Effector CD8-positive, alpha-beta T cell (primary cell): Measurements from ENCODE around the gene KRT25.
"Not testable (repeated sequence)": the region's sequence is repeated elsewhere in the genome, so short reads cannot be mapped to it uniquely, and the experiment has no call there.

Source experiments
- DNase-seq: peaks from one replicate; lab custom pipeline; 2025; lab: John Stamatoyannopoulos, UW

The KRT25 gene

DNA sequence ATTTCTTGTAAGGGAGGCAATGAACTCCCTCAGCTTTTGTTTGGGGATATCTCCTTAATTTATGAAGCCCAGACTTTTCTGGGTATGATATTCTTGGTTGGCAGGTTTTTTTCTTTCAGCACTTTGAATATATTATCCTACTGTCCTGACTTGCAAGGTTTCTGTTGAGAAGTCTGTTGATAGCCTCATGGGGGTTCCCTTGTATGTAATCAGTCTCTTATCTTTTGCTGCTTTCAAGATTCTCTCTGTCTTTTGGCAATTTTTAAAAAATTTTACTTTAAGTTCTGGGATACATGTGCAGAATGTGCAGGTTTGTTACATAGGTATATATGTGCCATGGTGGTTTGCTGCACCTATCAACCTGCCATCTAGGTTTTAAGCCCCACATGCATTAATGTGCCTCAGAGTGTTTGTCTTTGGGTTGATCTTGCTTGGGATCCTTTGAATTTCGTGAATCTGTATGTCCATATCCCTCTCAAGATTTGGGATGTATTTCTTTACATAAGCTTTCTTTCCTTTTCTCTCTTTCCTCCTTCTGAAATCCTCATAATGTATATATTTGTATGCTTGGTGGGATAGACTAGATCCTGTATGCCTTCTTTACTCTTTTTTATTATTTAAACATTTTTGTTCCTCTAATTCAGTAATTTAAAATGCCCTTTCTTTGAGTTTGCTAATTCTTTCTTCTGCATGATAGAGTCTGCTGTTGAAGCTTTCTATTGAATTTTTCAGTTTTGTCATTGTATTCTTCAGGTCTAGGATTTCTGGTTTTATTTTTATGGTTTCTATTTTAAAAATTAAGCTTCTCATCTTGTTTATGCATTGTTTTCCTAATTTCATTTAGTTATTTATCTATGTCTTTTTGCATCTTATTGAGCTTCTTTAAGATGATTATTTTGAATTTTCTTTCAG, 5.2 kb upstream of the KRT25 start:
- no peak for DNase-seq

DNA sequence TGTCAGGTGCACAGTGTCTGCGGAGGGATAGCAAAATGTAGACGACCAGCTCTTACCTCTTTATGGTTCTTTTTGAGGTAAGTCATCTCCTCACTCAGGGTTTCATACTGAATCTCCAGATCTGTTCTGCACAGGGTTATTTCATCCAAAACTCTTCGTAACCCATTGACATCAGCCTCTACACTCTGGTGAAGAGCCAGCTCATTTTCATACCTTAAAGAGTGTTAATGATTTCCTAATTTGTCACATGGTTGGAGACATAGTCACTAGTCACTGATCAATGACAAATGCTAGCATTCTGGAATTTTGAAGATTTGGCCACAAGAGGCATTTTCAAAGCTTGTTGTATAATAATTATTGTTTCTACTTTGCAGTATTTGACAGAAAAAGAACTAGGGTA, 1.3 kb downstream of the KRT25 start:
- no peak for DNase-seq

DNA sequence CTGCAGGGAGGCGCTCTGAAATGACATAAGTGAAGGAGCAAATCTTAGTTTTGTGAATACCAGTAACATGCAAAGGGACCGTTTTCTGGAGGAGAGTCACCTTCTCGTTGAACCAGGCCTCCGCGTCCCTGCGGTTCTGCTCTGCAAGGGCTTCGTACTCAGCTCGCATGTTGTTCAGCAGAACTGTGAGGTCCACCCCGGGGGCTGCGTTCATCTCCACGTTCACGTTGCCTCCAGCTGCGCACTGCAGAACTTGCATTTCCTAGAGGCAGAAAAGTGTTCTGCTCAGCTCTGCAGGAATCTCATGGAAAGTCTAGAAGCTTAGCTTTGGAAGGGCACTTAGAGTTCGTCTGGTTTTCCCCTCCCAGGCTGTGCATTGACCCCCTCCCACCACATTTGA, 4.1 kb downstream of the KRT25 start:
- DNase-seq, result no peak

DNA sequence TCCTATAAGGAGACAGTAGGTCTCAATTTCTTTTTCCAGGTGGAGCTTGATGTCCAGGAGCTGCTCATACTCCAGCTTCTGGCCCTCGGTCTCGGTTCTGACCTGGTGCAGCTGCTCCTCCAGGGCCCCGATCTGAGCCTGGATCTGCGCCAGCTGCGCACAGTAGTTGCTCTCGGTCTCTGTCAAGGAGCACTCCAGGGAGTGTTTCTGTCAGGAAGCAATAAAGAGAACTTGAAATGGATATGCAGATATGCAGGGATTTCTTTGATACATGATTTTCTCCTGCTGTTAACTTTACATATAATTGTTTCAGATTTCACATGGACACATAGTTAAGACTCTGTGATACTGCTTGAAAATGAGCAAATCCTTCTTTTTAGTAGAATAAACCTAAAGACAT, 4.7 kb downstream of the KRT25 start:
- no peak for DNase-seq

DNA sequence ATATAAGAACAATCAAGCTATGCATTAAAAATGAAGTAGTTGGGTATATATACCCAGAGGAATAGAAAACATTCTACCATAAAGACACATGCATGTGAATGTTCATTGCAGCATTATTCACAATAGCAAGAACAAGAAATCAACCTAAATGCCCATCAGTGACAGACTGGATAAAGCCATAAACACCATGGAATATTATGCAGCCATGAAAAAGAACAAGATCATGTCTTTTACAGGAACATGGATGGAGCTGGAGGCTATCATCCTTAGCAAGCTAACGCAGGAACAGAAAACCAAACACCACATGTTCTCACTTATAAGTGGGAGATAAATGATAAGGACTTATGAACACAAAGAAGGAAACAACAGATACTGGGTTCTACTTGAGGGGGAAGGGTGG, 6.5 kb downstream of the KRT25 start:
- not testable (repeated sequence) for DNase-seq

DNA sequence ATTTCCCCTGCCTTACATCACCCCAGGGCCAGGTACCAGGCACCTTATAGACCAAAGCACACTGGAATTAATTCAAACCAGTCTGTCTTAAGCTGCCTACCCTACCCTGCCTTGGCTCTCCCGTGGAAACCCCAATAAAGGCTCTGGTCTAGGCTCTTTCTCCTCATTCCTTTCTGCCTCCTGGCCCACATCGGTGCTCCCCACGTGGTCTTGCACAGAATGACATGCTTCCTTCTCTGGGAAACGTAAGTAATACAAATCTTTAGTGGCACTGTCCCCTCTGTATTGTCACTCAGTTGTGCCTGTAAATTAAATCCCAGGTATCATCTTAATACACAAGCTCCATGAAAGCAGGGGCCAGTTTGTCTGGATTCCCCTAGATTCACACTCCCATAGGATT, 16.6 kb downstream of the KRT25 start:
- no peak for DNase-seq

DNA sequence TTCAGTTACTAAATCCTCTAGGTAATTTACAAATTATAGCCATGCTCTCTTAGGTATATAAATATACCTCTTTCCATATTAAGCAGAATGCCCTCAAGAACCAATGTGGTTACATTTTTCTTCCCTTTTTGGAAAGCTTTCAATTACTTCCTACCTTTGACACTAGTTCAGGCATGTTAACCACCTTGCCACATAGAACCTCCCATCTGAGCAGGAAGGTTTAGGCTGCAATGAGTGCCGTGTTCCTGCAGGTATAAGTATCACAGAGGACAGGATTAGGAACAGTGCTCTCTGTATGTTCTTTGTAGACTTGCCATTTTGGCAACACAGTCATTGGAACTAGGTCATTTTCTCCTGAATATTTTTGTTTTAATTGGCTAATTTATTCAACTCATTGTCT, 20.1 kb downstream of the KRT25 start:
- DNase-seq, result no peak

DNA sequence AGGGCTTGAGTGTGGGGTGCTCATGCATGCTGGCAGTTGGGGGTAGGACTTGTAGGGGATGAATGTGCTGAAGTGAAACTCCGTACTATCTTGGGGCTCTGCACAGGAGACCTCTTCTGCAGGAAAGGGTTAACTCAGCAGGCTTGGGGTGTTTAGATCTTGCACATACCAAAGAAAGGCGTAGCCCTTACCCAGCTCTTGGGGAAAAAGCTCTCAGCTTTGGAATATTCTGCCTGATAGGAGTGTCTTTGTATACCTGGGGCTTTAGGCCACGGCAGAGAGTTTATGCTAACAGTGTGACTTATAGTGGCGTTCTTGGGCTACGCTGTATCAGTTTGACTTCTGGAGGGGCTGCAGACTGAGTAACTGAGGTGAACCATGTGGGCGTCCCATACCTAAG, 21.1 kb downstream of the KRT25 start:
- DNase-seq, result no peak

DNA sequence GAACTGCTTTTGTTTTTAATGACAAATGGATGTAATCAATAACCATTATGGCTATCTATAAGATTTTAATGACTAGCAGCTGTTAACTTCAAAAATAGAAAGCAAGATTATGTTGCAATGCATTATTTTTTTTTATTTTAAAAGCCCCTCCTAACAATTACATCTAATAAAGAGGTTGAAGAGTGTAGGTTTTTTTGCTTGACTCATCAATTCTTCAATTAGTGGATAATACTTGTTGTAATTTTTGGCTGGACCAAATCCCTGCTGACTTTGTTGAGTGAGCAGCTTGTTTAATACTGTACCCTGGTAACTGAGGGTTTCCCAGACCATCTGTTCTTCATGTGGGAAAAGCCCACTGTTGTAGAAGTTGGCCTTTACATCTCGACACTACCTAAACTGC, 24.2 kb downstream of the KRT25 start:
- no peak for DNase-seq

DNA sequence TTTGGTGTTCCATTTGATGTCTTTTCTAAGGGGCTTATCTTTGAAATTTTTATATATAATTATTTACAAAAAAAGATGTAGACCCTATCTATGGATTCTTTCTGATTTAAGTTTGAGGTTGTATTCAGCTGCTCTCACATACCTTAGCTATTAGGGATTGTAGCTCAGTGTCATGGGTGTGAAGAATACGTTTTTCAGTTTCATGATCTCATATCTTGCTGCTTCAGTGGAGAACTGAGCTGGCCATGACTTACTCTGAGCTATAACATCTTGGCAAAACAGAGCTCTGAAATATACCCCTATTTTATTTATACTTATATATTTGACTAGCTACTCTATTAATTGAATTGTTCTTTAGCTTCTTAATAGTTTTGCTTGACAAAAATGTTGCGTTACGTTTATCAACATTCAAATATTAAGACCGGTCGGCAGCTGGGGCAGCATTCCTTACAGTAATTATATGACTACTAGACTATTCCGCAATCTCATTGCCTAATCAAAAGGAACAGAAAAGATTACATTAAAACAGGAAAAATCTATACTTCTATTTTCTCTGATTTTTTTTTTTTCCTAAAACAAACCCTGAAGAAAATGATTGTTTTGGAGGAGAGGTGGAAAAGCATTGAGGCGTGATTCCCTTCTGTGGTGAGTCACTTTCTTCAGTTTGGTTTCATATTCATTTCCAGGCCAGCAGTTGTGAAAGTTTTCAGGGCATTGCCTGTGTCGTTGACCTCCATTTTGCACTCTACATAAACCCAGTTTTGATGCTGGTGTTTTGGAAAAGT, 27.5 kb downstream of the KRT25 start:
- no peak for DNase-seq

DNA sequence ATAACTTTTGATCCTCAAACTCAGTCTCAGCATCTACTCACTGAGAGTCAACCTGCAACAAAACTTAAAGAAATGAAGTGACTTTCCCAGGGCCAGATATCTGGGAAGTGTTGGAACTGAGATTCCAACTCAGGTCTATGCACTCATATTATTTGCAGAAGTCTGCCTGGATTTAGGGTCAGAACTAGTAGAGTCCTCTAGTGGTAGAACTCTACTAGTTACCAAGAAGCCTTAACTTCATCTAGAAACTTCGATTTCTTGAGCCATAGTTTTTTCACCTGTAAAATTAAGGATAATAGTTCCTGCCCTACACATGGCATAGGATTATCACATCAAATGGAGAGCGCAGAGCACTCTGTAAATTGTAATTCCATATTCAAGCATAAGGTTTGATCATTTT, 28.2 kb downstream of the KRT25 start:
- DNase-seq, result no peak

DNA sequence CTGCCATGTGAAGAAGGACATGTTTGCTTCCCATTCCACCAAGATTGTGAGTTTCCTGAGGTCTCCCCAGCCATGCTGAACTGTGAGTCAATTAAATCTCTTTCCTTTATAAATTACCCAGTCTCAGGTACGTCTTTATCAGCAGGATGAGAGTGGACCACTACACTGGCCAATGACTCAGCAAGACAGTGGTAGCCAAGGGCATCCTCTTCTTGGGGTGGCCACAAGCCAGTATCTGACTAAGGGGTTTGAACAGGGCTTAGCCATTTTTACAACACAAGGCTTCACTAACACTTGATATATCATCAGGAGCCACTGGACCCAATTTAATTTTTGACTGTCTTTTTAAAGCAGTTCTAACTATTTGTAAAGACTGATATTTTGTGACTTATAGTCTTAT, 30.5 kb downstream of the KRT25 start:
- no peak for DNase-seq

DNA sequence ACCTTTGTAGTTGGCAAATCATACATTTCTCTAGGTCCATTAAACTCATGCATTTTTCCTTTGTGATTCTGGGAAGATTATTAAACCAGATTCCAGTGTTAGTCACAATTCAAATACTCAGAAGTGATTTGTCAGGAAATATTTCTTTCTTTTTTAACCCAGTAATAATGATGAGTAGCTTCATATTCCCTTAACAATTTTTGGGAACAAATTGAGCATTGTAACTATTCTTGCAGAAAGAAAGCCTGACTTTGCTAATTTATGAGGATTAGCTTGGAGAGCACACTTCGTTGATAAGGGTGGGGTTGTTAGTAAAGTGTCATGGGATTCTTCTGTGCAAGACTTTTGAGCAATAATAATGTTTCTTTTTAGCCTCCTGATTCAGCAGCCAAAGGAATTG, 32.9 kb downstream of the KRT25 start:
- no peak for DNase-seq

DNA sequence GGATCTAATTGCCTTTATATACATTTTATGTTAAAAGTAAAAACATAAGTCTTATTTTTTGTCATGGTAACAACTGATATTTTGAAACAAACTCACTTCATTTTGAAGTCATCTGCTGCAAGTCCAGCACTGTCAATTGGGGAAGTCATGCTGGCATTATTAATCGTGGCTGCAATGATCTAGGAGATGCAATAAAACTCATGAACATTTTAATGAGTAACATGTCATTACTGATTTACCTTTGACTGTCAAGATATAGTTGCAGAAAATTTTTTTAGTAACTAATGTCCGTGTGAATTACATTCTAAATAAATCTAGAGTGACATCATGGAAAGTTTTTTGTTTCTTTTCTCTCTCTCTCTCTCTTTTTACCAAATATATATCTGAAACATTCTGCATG, 34.2 kb downstream of the KRT25 start:
- no peak for DNase-seq

DNA sequence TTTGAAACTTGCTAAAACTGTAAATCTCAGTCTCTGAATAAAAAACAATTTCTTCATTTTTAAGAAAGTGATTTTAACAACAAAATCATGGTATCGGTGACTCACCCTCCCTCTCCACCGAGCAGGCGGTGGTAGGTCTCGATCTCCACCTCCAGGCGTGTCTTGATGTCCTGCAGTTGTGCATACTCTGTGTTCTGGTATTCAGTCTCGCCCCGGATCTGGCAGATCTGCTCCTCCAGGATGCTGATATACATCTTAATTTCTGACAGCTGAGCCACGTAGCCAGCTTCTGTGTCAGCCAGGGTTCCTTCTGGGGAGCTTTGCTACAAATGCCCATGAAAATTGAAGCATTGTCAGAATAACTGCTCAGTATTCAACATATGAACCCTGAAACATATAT, 36.2 kb downstream of the KRT25 start:
- DNase-seq, result no peak

DNA sequence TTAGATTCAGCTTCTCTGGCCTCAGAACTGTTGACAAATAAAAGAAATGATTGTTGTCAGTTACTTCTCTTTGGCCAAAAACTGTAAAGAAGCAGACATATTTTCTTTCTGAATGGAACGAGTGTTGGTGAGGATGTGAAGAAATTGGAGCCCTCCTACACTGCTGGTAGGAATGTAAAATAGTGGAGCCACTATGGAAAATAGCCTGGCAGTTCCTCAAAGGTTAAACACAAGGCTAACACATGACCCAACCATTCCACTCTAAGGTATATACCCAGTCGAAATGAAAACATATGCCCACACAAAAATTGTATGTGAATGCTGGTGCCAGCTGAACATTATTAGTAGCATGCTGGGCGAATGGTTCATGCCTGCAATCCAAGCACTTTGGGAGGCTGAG, 37.4 kb downstream of the KRT25 start:
- DNase-seq, result no peak

DNA sequence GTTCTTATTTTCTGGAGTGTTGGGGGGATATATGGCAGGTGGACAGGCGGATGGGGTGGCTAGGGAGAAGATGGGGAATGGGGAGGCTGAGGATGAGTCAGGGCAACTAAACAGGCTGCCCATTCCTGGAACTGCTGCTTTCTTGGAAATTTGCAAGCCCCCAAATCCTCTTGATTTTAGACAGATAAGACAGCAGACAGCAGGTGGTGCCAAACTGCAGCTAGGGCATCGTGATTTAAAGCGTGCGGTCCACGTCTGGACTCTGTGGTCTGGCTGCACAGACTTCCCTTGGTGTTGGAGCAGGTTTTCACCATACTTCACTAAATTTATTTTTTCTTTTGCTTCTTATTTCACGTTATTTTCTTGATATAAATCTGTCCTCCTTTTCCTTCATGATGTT, 40.7 kb downstream of the KRT25 start:
- DNase-seq, result no peak

DNA sequence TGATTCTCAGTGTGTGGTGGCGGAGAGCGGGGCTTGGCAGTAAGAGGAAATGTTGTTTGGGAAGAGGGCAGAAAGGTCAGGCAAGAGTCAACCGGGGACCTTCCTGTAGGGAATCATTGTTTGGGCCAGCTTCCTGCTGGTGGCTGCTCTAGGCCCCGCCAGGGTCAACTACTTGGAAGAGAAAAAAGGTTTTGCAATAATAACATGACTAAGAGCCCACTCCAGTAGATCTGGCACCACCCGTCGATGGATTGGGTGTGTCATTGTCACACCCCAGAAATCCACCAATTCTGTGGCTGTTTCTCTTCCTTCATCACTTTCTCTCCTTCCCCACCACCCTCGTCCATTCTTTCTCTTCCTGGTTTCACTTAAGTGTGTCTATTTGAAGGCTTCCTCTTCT, 47.4 kb downstream of the KRT25 start:
- DNase-seq, result no peak

DNA sequence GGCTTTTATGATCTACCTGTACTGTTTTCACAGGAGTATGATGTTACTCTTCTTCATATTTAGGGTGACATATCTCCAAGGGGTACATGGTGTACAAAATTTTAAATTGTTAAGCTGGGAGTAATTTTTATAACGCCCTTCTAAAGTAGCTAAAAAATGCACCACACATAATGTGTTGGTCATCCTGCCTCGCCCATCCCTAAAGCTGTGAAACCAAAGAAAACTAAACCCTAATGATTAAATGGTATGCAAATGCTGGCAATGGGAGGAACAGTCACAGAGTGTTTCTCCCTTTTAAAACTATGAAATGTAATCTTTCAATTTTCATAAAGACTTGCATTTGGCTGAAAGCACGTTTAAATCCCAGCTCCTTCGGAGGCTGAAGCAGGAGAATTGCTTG, 49.5 kb downstream of the KRT25 start:
- no peak for DNase-seq

DNA sequence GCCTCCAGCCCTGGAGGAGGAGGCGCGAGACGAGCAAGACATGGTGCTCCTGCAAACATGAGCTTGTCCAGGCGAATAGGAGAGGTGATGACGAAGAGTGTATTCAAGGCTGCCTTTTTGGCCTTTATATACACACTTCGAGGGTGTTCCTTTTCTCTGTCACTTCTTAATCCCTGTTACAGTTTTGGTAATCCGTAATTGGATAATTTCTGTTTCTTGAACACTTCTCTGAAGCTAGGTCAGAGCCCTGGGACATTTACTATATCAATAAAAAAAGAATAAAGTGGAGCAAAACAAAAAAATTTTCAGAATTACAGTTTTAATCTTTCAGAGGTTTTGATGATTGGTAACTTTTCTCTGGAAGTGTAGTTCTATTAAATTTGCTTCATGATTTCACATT, 51.5 kb downstream of the KRT25 start, which contains the start of gene KRT24:
Gene KRT24 (minus strand): TSS at position 101 of the 400 bp plus-strand sequence. CDS start 59 bp downstream, at position 42.
- DNase-seq, result no peak

DNA sequence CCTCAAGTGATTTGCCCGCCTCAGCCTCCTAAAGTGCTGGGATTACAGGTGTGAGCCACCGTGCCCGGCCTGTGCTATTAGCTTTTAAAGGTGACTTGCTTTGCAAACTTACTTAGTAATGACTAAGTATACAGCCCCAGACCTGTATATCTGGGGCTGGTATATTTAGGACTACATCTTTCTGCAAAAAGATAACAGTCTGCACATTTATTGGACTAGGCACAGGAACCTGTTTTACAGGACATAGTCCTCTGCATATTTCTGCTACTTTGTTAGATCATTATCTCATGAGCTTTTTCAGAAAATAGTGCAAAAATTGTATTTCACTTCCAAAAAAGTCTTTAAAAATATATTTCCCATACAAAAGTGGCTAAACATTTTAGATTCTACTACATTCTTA, 52.9 kb downstream of the KRT25 start:
- DNase-seq, result no peak

DNA sequence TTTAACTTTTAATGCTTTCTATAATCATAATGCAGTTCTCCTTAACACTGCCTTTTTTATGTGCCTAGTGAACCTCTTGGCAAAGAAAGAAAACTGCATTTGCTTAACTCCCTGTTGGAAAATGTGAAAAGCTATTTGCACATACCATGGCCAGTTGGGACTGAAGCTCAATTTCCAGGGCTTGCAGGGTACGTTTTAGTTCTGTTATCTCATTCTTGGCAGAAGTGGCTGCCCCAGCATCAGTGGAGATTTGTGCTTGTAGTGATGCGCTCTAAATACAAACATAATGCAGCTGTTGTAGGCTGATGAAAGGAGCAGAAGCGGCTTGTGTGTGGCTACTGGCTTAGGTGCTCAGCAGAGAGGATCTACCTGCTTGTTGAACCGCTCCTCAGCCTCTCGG, 55.3 kb downstream of the KRT25 start:
- DNase-seq, result no peak

DNA sequence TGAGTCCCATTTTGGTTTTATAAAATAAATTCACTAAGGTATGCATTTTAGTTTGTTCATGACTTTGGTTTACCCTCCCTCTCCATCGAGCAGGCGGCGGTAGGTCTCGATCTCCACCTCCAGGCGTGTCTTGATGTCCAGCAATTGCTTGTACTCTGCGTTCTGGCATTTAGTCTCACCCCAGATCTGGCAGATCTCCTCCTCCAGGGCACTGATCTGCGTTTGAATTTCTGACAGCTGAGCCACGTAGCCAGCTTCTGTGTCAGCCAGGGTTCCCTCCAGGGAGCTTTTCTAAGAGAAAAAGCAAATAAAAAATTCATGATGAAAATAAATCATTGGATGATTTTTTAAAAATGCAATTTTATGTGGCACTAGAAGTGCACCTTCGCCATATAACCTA, 55.8 kb downstream of the KRT25 start:
- DNase-seq, result no peak
